HepG2 (cell line): ENCODE results near the gene SQSTM1. TPM values are rescaled to one million over a fixed set of nuclear protein-coding genes. Genes with fewer than 3 reads are reported as not detected.

Source experiments
- ATAC-seq: fragments of 200-7000 bp; cut with Tn5 transposase; 3 replicates; pipeline ENCODE4 v1.9.1; 2020; ENCODE audit warnings: mild to moderate bottlenecking, moderate library complexity
- BruUV-seq: library from RNA; stranded (reverse); fragments of 400-500 nt; replicated peaks from 2 replicates; lab custom pipeline; 2021; lab: Mats Ljungman, UMichigan
- CTCF ChIA-PET: fragments of 300-600 bp; formaldehyde crosslinking; extraction: SDS; loops from one replicate; lab custom pipeline; 2021; ENCODE audit warnings: low total read pairs, inconsistent platforms, low intra/inter-chr PET ratio; lab: Yijun Ruan, JAX
- POLR2A ChIA-PET: fragments of 350-600 bp; sonication (Branson Sonifier 250); formaldehyde crosslinking; loops from one replicate; lab custom pipeline; 2020; ENCODE audit warnings: antibody characterized with exemption, inconsistent platforms; lab: Yijun Ruan, JAX
- DNase-seq: peaks from one replicate; pipeline ENCODE4 v3.0.0-alpha.2; 2015; ENCODE audit warnings: low spot score
- FAIRE-seq: peaks from 3 replicates; lab custom pipeline; 2011; peaks lifted over from hg19 to GRCh38; lab: Jason Lieb, UNC
- H2AFZ ChIP-seq: one replicate; pipeline ENCODE4 v1.6.1; 2011; ENCODE audit warnings: low read length, inconsistent platforms
- H3K27ac ChIP-seq: fragments of 300-600 bp; 3 replicates; pipeline ENCODE4 v1.8.0; 2011; ENCODE audit warnings: mixed run types, mild to moderate bottlenecking, mixed read lengths, low read length, inconsistent platforms; ENCODE audit not compliant: insufficient read depth; ENCODE audit errors: extremely low read length
- H3K27me3 ChIP-seq, 2 experiments: fragments of 200-600 bp in 1 of 2; 2 replicates in 1 of 2; 3 replicates in 1 of 2; pipeline versions ENCODE4 v1.6.0 to v1.8.0; 2011; ENCODE audit warnings: low read length in 2 of 2, mild to moderate bottlenecking in 2 of 2, moderate library complexity in 2 of 2, inconsistent platforms in 1 of 2; ENCODE audit not compliant: insufficient read depth in 2 of 2, control insufficient read depth in 1 of 2
- H3K36me3 ChIP-seq, 2 experiments: fragments of 200-600 bp in 1 of 2; replicated peaks in 1 of 2; 2 replicates in 1 of 2; 3 replicates in 1 of 2; pipeline versions ENCODE4 v1.5.1 to v1.8.0; 2011; ENCODE audit warnings: low read length in 2 of 2, inconsistent platforms in 1 of 2; ENCODE audit not compliant: insufficient read depth in 2 of 2, control insufficient read depth in 1 of 2
- H3K4me1 ChIP-seq: 2 replicates; pipeline ENCODE4 v1.5.1; 2012; ENCODE audit warnings: low read length, inconsistent platforms; ENCODE audit not compliant: insufficient read depth
- H3K4me2 ChIP-seq: 2 replicates; pipeline ENCODE4 v1.6.0; 2011; ENCODE audit warnings: low read depth, low read length, inconsistent platforms
- H3K4me3 ChIP-seq, 3 experiments: fragments of 200-600 bp in 1 of 3; sonication (generic), shearing (Covaris generic) in 1 of 3; replicated peaks in 1 of 3; 2 replicates each; pipeline ENCODE4 v1.5.1; 2011 to 2016; ENCODE audit warnings: low read length in 3 of 3, inconsistent platforms in 2 of 3, low read depth in 2 of 3, mild to moderate bottlenecking in 2 of 3, control low read depth in 1 of 3, mixed read lengths in 1 of 3; ENCODE audit not compliant: insufficient read depth in 1 of 3
- H3K79me2 ChIP-seq: one replicate; pipeline ENCODE4 v1.6.1; 2011; ENCODE audit warnings: low read length, inconsistent platforms; ENCODE audit not compliant: insufficient read depth
- H3K9ac ChIP-seq: 2 replicates; pipeline ENCODE4 v1.6.0; 2011; ENCODE audit warnings: mild to moderate bottlenecking, low read depth, low read length, inconsistent platforms; ENCODE audit not compliant: insufficient read depth
- H3K9me3 ChIP-seq: 2 replicates; pipeline ENCODE4 v1.5.1; 2012; ENCODE audit warnings: mild to moderate bottlenecking, low read length
- H4K20me1 ChIP-seq: 2 replicates; pipeline ENCODE4 v1.6.0; 2011; ENCODE audit warnings: inconsistent platforms, mild to moderate bottlenecking, low read length, moderate library complexity; ENCODE audit not compliant: insufficient read depth
- WGBS: methylation state at CpG from one replicate; pipeline ENCODE4 v1.1.6; 2017; ENCODE audit warnings: low lambda C conversion rate; 5-methylcytosine and 5-hydroxymethylcytosine counted together
- in situ Hi-C: cut with HindIII; loops from 2 replicates; pipeline ENCODE4 v1.10.0; 2017; ENCODE audit warnings: low pct_unique_long_range_greater_than_20kb; ENCODE audit not compliant: extremely low pct_ligation_motif_present
- intact Hi-C: fragments of 100-400 bp; cut with micrococcal nuclease; formaldehyde crosslinking; loops from one replicate; pipeline ENCODE4 v1.10.0; 2022; ENCODE audit not compliant: unreplicated experiment
- polyA plus RNA-seq, 8 experiments: library from polyadenylated mRNA; depleted of rRNA in 3 of 8; stranded (reverse) in 7 of 8; unstranded in 1 of 8; fragments of >200 nt; fragmentation: Illumina TruSeq in 4 of 8; extraction: Trizol in 4 of 8; gene quantifications; 2 replicates each; pipeline versions ENCODE4 v1.2.1 to v1.2.3, GENCODE V29; 2011 to 2016; ENCODE audit warnings: low read depth in 4 of 8, missing spikeins in 1 of 8, mixed read lengths in 1 of 8; ENCODE audit not compliant: insufficient read depth in 1 of 8
- total RNA-seq, 5 experiments: library from RNA; depleted of rRNA; stranded (reverse); fragments of >200 nt; fragmentation: Illumina TruSeq; extraction: Trizol; gene quantifications; 2 replicates each; pipeline ENCODE4 v1.2.3, GENCODE V29; 2016; ENCODE audit warnings: low read depth in 1 of 5
- TF ChIP-seq, protein P1 (sequence below): sonication (generic); formaldehyde crosslinking; IDR thresholded peaks from 2 replicates; pipeline ENCODE4 v1.4.0; 2020; ENCODE audit warnings: missing genetic modification reagents
- TF ChIP-seq, protein P2 (sequence below): sonication (generic); formaldehyde crosslinking; IDR thresholded peaks from 2 replicates; pipeline ENCODE4 v1.4.0; 2020; ENCODE audit warnings: missing genetic modification reagents

Gene SQSTM1
- total and polyA plus RNA-seq, 2 of the 13 experiments (the other 11 are each of a cell fraction or from before 2014, with no cell fraction given) = 90.9 to 160 TPM

DNA sequence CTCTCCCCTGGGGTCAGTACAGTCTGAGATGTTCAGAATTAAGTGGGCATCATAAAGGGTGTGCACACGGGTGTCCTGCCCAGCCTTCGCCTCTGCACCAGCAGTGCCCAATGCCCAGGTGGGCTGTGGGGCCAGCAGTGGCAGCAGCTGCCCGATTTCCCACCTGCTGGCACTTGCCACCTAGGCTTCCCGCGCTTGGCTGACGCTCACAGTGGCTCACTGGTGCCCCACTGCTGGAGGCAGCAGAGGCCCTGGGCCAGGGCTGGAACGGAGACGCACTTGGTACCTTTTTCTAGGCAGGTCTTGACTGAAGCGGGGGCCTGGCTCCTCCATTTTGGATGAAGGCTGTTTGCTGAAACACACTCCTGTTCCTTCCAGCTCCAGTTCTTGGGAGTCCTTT lies 20.9 kb downstream of the SQSTM1 start (continued):
- TF ChIP-seq, protein P1, sequence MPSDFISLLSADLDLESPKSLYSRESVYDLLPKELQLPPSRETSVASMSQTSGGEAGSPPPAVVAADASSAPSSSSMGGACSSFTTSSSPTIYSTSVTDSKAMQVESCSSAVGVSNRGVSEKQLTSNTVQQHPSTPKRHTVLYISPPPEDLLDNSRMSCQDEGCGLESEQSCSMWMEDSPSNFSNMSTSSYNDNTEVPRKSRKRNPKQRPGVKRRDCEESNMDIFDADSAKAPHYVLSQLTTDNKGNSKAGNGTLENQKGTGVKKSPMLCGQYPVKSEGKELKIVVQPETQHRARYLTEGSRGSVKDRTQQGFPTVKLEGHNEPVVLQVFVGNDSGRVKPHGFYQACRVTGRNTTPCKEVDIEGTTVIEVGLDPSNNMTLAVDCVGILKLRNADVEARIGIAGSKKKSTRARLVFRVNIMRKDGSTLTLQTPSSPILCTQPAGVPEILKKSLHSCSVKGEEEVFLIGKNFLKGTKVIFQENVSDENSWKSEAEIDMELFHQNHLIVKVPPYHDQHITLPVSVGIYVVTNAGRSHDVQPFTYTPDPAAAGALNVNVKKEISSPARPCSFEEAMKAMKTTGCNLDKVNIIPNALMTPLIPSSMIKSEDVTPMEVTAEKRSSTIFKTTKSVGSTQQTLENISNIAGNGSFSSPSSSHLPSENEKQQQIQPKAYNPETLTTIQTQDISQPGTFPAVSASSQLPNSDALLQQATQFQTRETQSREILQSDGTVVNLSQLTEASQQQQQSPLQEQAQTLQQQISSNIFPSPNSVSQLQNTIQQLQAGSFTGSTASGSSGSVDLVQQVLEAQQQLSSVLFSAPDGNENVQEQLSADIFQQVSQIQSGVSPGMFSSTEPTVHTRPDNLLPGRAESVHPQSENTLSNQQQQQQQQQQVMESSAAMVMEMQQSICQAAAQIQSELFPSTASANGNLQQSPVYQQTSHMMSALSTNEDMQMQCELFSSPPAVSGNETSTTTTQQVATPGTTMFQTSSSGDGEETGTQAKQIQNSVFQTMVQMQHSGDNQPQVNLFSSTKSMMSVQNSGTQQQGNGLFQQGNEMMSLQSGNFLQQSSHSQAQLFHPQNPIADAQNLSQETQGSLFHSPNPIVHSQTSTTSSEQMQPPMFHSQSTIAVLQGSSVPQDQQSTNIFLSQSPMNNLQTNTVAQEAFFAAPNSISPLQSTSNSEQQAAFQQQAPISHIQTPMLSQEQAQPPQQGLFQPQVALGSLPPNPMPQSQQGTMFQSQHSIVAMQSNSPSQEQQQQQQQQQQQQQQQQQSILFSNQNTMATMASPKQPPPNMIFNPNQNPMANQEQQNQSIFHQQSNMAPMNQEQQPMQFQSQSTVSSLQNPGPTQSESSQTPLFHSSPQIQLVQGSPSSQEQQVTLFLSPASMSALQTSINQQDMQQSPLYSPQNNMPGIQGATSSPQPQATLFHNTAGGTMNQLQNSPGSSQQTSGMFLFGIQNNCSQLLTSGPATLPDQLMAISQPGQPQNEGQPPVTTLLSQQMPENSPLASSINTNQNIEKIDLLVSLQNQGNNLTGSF (CRISPR knock-in tag) = no peak

DNA sequence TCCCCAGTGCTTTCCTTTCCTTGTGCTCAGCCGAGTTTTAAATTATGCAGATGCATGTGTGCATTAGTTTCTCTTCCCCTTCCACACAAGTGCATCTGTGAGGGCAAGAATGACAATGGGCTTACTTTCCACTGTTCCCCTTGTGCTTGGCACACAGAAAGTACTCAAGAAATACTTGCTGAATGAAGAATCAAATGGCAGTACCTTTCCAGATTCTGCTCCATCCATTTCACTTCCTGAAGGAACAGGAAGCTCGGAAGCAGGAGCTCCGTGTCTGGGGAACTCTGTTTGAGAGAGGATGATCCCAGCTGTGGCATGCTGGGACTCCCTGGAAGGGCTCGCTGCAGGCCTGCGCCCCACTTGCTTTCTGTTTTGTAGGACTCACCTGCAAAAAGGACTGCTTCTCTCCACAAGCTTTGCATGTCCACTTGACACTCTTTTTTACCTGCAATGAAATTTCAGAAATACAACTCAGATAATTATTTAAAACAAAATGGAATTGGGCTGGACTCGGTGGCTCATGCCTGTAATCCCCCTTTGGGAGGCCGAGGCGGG lies 32.4 kb downstream of the SQSTM1 start:
- POLR2A ChIA-PET = interaction anchor here (1.8 to 3.2 kb wide), 3 partner anchors 13 to 33 kb away, joined by 4 to 16 read pairs (median 7); partner anchors contain the start of gene SQSTM1
- Histone ChIP-seq H4K20me1 (no peaks in the 10 kb centered on the region), H2AFZ (no peak overlapping the region), H3K27ac (peak overlapping the region; percentile 51), H3K9me3 (no peaks in the 10 kb centered on the region), H3K27me3 (no peaks in the 10 kb centered on the region), H3K9ac (peak overlapping the region; percentile 28; the same call in 1 of the 2 replicates), H3K79me2 (peaks cover 23% of the 10 kb centered on the region), H3K4me1 (peaks cover 33% of the 10 kb centered on the region), H3K36me3 (peaks cover 10 to 26% of the 10 kb centered on the region in 2 experiments), H3K4me3 (peak overlapping the region in 1 of 3 experiments; percentile 29; a peak in 2 of 6 replicates), H3K4me2 (peak overlapping the region; percentile 67)
- FAIRE-seq = no peak
- ATAC-seq = peak; percentile 9; the same call in 2 of the 3 replicates
- no peak for DNase-seq
- WGBS = 88% methylated on average over 8 of the region's 8 CpGs
- no TSS peak for BruUV-seq
- intact Hi-C loops = no loop called here
- CTCF ChIA-PET = interaction anchor here (0.6 kb wide), 1 partner anchor 11 kb away, joined by 3 read pairs; no protein-coding TSS in a partner anchor
- TF ChIP-seq, protein P2, sequence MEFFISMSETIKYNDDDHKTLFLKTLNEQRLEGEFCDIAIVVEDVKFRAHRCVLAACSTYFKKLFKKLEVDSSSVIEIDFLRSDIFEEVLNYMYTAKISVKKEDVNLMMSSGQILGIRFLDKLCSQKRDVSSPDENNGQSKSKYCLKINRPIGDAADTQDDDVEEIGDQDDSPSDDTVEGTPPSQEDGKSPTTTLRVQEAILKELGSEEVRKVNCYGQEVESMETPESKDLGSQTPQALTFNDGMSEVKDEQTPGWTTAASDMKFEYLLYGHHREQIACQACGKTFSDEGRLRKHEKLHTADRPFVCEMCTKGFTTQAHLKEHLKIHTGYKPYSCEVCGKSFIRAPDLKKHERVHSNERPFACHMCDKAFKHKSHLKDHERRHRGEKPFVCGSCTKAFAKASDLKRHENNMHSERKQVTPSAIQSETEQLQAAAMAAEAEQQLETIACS (CRISPR knock-in tag) = no peak
- in situ Hi-C loops = no loop called here
